Measurements from ENCODE around the gene KDM5A.
"Not testable (repeated sequence)": the region's sequence is repeated elsewhere in the genome, so short reads cannot be mapped to it uniquely, and the experiment has no call there.

Gene KDM5A

GRCh38 chr12:400828-401227 is 11.7 kb upstream of the KDM5A start:
- DNase-seq (ENCODE audit: extremely low read depth, low read depth), result no peak
- TF ChIP-seq CTCF (IDR thresholded peaks at IDR 0.05; ENCODE audit: low read depth, low read length), result no peak

GRCh38 chr12:388541-389141 is 479 bp downstream of the KDM5A start:
- TF ChIP-seq CTCF (IDR thresholded peaks at IDR 0.05; ENCODE audit: low read depth, low read length), result no peak
- DNase-seq (ENCODE audit: extremely low read depth, low read depth), result no peak

GRCh38 chr12:388012-388411 is 1.1 kb downstream of the KDM5A start:
- no peak for DNase-seq (ENCODE audit: extremely low read depth, low read depth)
- TF ChIP-seq CTCF (IDR thresholded peaks at IDR 0.05; ENCODE audit: low read depth, low read length), result no peak

- DNase-seq (ENCODE audit: extremely low read depth, low read depth), result no peak
- no peak for TF ChIP-seq CTCF (IDR thresholded peaks at IDR 0.05; ENCODE audit: low read depth, low read length)
These were observed 2.5 kb downstream of the KDM5A start for GRCh38 chr12:386651-387050.

GRCh38 chr12:370739-371485 is 18.2 kb downstream of the KDM5A start:
- DNase-seq (ENCODE audit: extremely low read depth, low read depth), result not testable (repeated sequence)

- DNase-seq (ENCODE audit: extremely low read depth, low read depth), result no peak
These were observed 21.1 kb downstream of the KDM5A start for GRCh38 chr12:367972-368371.

GRCh38 chr12:366820-367219 is 22.3 kb downstream of the KDM5A start:
- TF ChIP-seq CTCF (IDR thresholded peaks at IDR 0.05; ENCODE audit: low read depth, low read length), result no peak
- DNase-seq (ENCODE audit: extremely low read depth, low read depth), result no peak

More at GRCh38 chr12:367972-368371, 21.1 kb downstream of the KDM5A start:
- TF ChIP-seq CTCF (IDR thresholded peaks at IDR 0.05; ENCODE audit: low read depth, low read length), result no peak

- TF ChIP-seq CTCF (IDR thresholded peaks at IDR 0.05; ENCODE audit: low read depth, low read length), result no peak
- DNase-seq (ENCODE audit: extremely low read depth, low read depth), result no peak
These were observed 30.0 kb downstream of the KDM5A start for GRCh38 chr12:359091-359490.

Data from AG09319 (cell line).